HepG2 (cell line): Measurements from ENCODE around the gene SULT1C4. TPM values are rescaled to one million over a fixed set of nuclear protein-coding genes. Genes with fewer than 3 reads are reported as not detected.
A peak's percentile ranks its signal among the peaks of the same experiment; 100 is the strongest.

Experiments used
- ATRX ChIP-seq: sonication (generic); formaldehyde crosslinking; IDR thresholded peaks from 2 replicates; pipeline ENCODE4 v1.4.0; 2020; ENCODE audit warnings: missing genetic modification reagents, borderline replicate concordance
- BRCA1 ChIP-seq: sonication (generic); formaldehyde crosslinking; IDR thresholded peaks from 2 replicates; pipeline ENCODE4 v1.4.0; 2020; ENCODE audit warnings: missing genetic modification reagents
- DMTF1 ChIP-seq: sonication (generic); formaldehyde crosslinking; IDR thresholded peaks from 2 replicates; pipeline ENCODE4 v1.4.0; 2020; ENCODE audit warnings: mild to moderate bottlenecking, missing genetic modification reagents
- DNMT1 ChIP-seq: sonication (generic); formaldehyde crosslinking; IDR thresholded peaks from 2 replicates; pipeline ENCODE4 v1.5.1; 2020; ENCODE audit warnings: mild to moderate bottlenecking, missing genetic modification reagents
- HOXD1 ChIP-seq: sonication (generic); formaldehyde crosslinking; IDR thresholded peaks from 2 replicates; pipeline ENCODE4 v1.5.0; 2020; ENCODE audit warnings: missing genetic modification reagents
- ISL2 ChIP-seq: sonication (generic); formaldehyde crosslinking; IDR thresholded peaks from 2 replicates; pipeline ENCODE4 v1.5.0; 2020; ENCODE audit warnings: missing genetic modification reagents
- KAT2B ChIP-seq: fragments of 150-350 bp; IDR thresholded peaks from 2 replicates; pipeline ENCODE4 v1.6.1; 2014; ENCODE audit warnings: low read depth, low read length, borderline replicate concordance
- KDM3A ChIP-seq: IDR thresholded peaks from 2 replicates; pipeline ENCODE4 v1.6.1; 2018; ENCODE audit warnings: low read depth, missing compliant biosample characterization
- KLF11 ChIP-seq: IDR thresholded peaks from 2 replicates; pipeline ENCODE4 v1.6.1; 2016; ENCODE audit warnings: missing compliant biosample characterization
- POLR2AphosphoS5 ChIP-seq: IDR thresholded peaks from 2 replicates; pipeline ENCODE4 v1.6.1; 2012; ENCODE audit warnings: low read depth, low read length
- SETDB1 ChIP-seq: sonication (generic); formaldehyde crosslinking; IDR thresholded peaks from 2 replicates; pipeline ENCODE4 v1.5.1; 2020; ENCODE audit warnings: missing genetic modification reagents, mild to moderate bottlenecking, borderline replicate concordance
- SIN3B ChIP-seq: fragments of 150-350 bp; IDR thresholded peaks from 2 replicates; pipeline ENCODE4 v1.6.1; 2014; ENCODE audit warnings: low read length
- TBP ChIP-seq: sonication (generic); formaldehyde crosslinking; IDR thresholded peaks from 2 replicates; pipeline ENCODE4 v1.5.0; 2020; ENCODE audit warnings: missing genetic modification reagents
- ZBTB7B ChIP-seq: sonication (generic); formaldehyde crosslinking; IDR thresholded peaks from 2 replicates; pipeline ENCODE4 v1.4.0; 2020; ENCODE audit warnings: missing genetic modification reagents
- ZC3H13 ChIP-seq: sonication (generic); formaldehyde crosslinking; IDR thresholded peaks from 2 replicates; pipeline ENCODE4 v1.8.1; 2023; ENCODE audit warnings: mild to moderate bottlenecking, missing genetic modification reagents, moderate library complexity
- ZNF280B ChIP-seq: sonication (generic); formaldehyde crosslinking; IDR thresholded peaks from 2 replicates; pipeline ENCODE4 v1.5.0; 2020; ENCODE audit warnings: missing genetic modification reagents, mild to moderate bottlenecking, borderline replicate concordance
- ZNF296 ChIP-seq: sonication (generic); formaldehyde crosslinking; conservative IDR thresholded peaks from 2 replicates; pipeline ENCODE4 v1.5.0; 2020; ENCODE audit warnings: mild to moderate bottlenecking, missing genetic modification reagents
- ZNF343 ChIP-seq: sonication (generic); formaldehyde crosslinking; IDR thresholded peaks from 2 replicates; pipeline ENCODE4 v1.4.0; 2020; ENCODE audit warnings: mild to moderate bottlenecking, missing genetic modification reagents
- ZNF75D ChIP-seq: sonication (generic); formaldehyde crosslinking; IDR thresholded peaks from 2 replicates; pipeline ENCODE4 v1.8.1; 2023; ENCODE audit warnings: missing genetic modification reagents, mild to moderate bottlenecking, borderline replicate concordance
- polyA plus RNA-seq, 8 experiments: library from polyadenylated mRNA; depleted of rRNA in 3 of 8; stranded (reverse) in 7 of 8; unstranded in 1 of 8; fragments of >200 nt; fragmentation: Illumina TruSeq in 4 of 8; extraction: Trizol in 4 of 8; gene quantifications; 2 replicates each; pipeline versions ENCODE4 v1.2.1 to v1.2.3, GENCODE V29; 2011 to 2016; ENCODE audit warnings: low read depth in 4 of 8, missing spikeins in 1 of 8, mixed read lengths in 1 of 8; ENCODE audit not compliant: insufficient read depth in 1 of 8
- total RNA-seq, 5 experiments: library from RNA; depleted of rRNA; stranded (reverse); fragments of >200 nt; fragmentation: Illumina TruSeq; extraction: Trizol; gene quantifications; 2 replicates each; pipeline ENCODE4 v1.2.3, GENCODE V29; 2016; ENCODE audit warnings: low read depth in 1 of 5
- TF ChIP-seq, protein P1 (sequence below): sonication (generic); formaldehyde crosslinking; IDR thresholded peaks from 2 replicates; pipeline ENCODE4 v1.8.0; 2022; ENCODE audit warnings: missing genetic modification reagents, mild to moderate bottlenecking, moderate library complexity, borderline replicate concordance
- TF ChIP-seq, protein P2 (sequence below): sonication (generic); formaldehyde crosslinking; conservative IDR thresholded peaks from 2 replicates; pipeline ENCODE4 v1.8.1; 2023; ENCODE audit warnings: missing genetic modification reagents

Gene SULT1C4
- total and polyA plus RNA-seq, 2 of the 13 experiments (the other 11 are each of a cell fraction or from before 2014, with no cell fraction given): 1.3 to 8.6 TPM

- TF ChIP-seq, protein P1, sequence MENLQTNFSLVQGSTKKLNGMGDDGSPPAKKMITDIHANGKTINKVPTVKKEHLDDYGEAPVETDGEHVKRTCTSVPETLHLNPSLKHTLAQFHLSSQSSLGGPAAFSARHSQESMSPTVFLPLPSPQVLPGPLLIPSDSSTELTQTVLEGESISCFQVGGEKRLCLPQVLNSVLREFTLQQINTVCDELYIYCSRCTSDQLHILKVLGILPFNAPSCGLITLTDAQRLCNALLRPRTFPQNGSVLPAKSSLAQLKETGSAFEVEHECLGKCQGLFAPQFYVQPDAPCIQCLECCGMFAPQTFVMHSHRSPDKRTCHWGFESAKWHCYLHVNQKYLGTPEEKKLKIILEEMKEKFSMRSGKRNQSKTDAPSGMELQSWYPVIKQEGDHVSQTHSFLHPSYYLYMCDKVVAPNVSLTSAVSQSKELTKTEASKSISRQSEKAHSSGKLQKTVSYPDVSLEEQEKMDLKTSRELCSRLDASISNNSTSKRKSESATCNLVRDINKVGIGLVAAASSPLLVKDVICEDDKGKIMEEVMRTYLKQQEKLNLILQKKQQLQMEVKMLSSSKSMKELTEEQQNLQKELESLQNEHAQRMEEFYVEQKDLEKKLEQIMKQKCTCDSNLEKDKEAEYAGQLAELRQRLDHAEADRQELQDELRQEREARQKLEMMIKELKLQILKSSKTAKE (CRISPR knock-in tag): no peak
- no peak for TF ChIP-seq KDM3A (CRISPR knock-in tag)
- no peak for TF ChIP-seq ZNF280B (CRISPR knock-in tag)
- no peak for TF ChIP-seq DMTF1 (CRISPR knock-in tag)
- TF ChIP-seq DNMT1: no peak
- TF ChIP-seq SIN3B: no peak
- TF ChIP-seq ZBTB7B (CRISPR knock-in tag): no peak
- peak; percentile 48; the same call in 1 of the 2 replicates for TF ChIP-seq SETDB1
- no peak for TF ChIP-seq ISL2 (CRISPR knock-in tag)
- no peak for TF ChIP-seq BRCA1 (CRISPR knock-in tag)
- no peak for TF ChIP-seq ZNF75D (CRISPR knock-in tag)
- no peak for TF ChIP-seq ZNF343 (CRISPR knock-in tag)
- no peak for TF ChIP-seq ZC3H13 (CRISPR knock-in tag)
- TF ChIP-seq KLF11 (CRISPR knock-in tag): no peak
- TF ChIP-seq POLR2AphosphoS5: 0 out of 2 replicates have a peak, but pooled peaks have one; percentile 67
- TF ChIP-seq ATRX (CRISPR knock-in tag): no peak
- no peak for TF ChIP-seq HOXD1 (CRISPR knock-in tag)
- TF ChIP-seq, protein P2, sequence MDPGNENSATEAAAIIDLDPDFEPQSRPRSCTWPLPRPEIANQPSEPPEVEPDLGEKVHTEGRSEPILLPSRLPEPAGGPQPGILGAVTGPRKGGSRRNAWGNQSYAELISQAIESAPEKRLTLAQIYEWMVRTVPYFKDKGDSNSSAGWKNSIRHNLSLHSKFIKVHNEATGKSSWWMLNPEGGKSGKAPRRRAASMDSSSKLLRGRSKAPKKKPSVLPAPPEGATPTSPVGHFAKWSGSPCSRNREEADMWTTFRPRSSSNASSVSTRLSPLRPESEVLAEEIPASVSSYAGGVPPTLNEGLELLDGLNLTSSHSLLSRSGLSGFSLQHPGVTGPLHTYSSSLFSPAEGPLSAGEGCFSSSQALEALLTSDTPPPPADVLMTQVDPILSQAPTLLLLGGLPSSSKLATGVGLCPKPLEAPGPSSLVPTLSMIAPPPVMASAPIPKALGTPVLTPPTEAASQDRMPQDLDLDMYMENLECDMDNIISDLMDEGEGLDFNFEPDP (CRISPR knock-in tag): no peak
- TF ChIP-seq ZNF296 (CRISPR knock-in tag): no peak
- no peak for TF ChIP-seq KAT2B
- TF ChIP-seq TBP (CRISPR knock-in tag): no peak
These were observed at the start of gene SULT1C4 (continued) for GRCh38 chr2:108377815-108378630.
